MM.1S (cell line): ENCODE measurements around the gene PLN.

Experiments
- DNase-seq: peaks from one replicate; pipeline ENCODE4 v3.0.0-alpha.2; 2015
- H2AFZ ChIP-seq: fragments of 300-600 bp; sonication (generic); 2 replicates; pipeline ENCODE4 v1.6.0; 2016; ENCODE audit warnings: antibody characterized with exemption, low read length
- H3F3A ChIP-seq: fragments of 300-600 bp; sonication (generic); 2 replicates; pipeline ENCODE4 v1.6.1; 2016; ENCODE audit warnings: mild to moderate bottlenecking, antibody characterized with exemption, low read length, moderate library complexity, mixed read lengths; ENCODE audit not compliant: insufficient read depth
- H3K27ac ChIP-seq: fragments of 300-600 bp; sonication (generic); 2 replicates; pipeline ENCODE4 v1.5.1; 2016; ENCODE audit warnings: mild to moderate bottlenecking, low read length
- H3K27me3 ChIP-seq: fragments of 300-600 bp; sonication (generic); replicated peaks from 2 replicates; pipeline ENCODE4 v1.6.0; 2016; ENCODE audit warnings: low read length; ENCODE audit not compliant: insufficient read depth
- H3K36me3 ChIP-seq: fragments of 300-600 bp; sonication (generic); replicated peaks from 2 replicates; pipeline ENCODE4 v1.6.1; 2016; ENCODE audit warnings: mild to moderate bottlenecking, low read length, mixed read lengths; ENCODE audit not compliant: insufficient read depth
- H3K4me1 ChIP-seq: fragments of 300-600 bp; sonication (generic); 2 replicates; pipeline ENCODE4 v1.6.1; 2016; ENCODE audit warnings: low read length, mixed read lengths
- H3K4me2 ChIP-seq: fragments of 300-600 bp; sonication (generic); 2 replicates; pipeline ENCODE4 v1.6.0; 2016; ENCODE audit warnings: low read depth, low read length
- H3K4me3 ChIP-seq: fragments of 300-600 bp; sonication (generic); 2 replicates; pipeline ENCODE4 v1.5.1; 2016; ENCODE audit warnings: low read length, mixed read lengths
- H3K79me2 ChIP-seq: fragments of 300-600 bp; sonication (generic); 2 replicates; pipeline ENCODE4 v1.6.1; 2016; ENCODE audit warnings: mixed run types, low read length, mixed read lengths
- H3K9ac ChIP-seq: fragments of 300-600 bp; sonication (generic); 2 replicates; pipeline ENCODE4 v1.6.1; 2016; ENCODE audit warnings: low read length, mixed read lengths
- H3K9me2 ChIP-seq: fragments of 300-600 bp; sonication (generic); replicated peaks from 2 replicates; pipeline ENCODE4 v1.6.1; 2016; ENCODE audit warnings: mild to moderate bottlenecking, low read length, mixed read lengths; ENCODE audit not compliant: insufficient read depth
- H3K9me3 ChIP-seq: fragments of 300-600 bp; sonication (generic); replicated peaks from 2 replicates; pipeline ENCODE4 v1.6.1; 2016; ENCODE audit warnings: mild to moderate bottlenecking, low read length, mixed read lengths; ENCODE audit not compliant: insufficient read depth
- H4K20me1 ChIP-seq: fragments of 300-600 bp; sonication (generic); 2 replicates; pipeline ENCODE4 v1.6.1; 2016; ENCODE audit warnings: mild to moderate bottlenecking, low read length, moderate library complexity, mixed read lengths; ENCODE audit not compliant: insufficient read depth
- CTCF ChIP-seq: fragments of 300-600 bp; sonication (generic); IDR thresholded peaks from 2 replicates; pipeline ENCODE4 v1.5.1; 2016; ENCODE audit warnings: antibody characterized with exemption, low read length, mixed read lengths
- EZH2 ChIP-seq: fragments of 300-600 bp; sonication (generic); optimal IDR thresholded peaks from 2 replicates; pipeline ENCODE3; 2017; ENCODE audit warnings: low read depth, mild to moderate bottlenecking, antibody characterized with exemption, low read length, mixed read lengths
- EZH2phosphoT487 ChIP-seq: fragments of 300-600 bp; sonication (generic); IDR thresholded peaks from 2 replicates; pipeline ENCODE4 v1.6.1; 2018; ENCODE audit warnings: antibody characterized with exemption, low read length

PLN gene

GRCh38 chr6:118522422-118522821, 25.7 kb upstream of the PLN start:
- DNase-seq, result no peak
- Histone ChIP-seq H2AFZ (no peak overlapping the region), H3K9ac (no peak overlapping the region), H3K36me3 (no peaks in the 10 kb centered on the region), H3K4me3 (no peak overlapping the region), H3K27me3 (no peaks in the 10 kb centered on the region), H4K20me1 (no peaks in the 10 kb centered on the region), H3K4me1 (no peaks in the 10 kb centered on the region), H3K4me2 (no peak overlapping the region), H3K27ac (no peak overlapping the region), H3K9me2 (no peaks in the 10 kb centered on the region), H3K79me2 (no peaks in the 10 kb centered on the region), H3K9me3 (no peaks in the 10 kb centered on the region), H3F3A (no peaks in the 10 kb centered on the region)
- TF ChIP-seq EZH2phosphoT487 (no peak), EZH2 (no peak), CTCF (no peak)

- H3K36me3 ChIP-seq, result no peaks in the 10 kb centered on the region
- no peak overlapping the region for H3K4me2 ChIP-seq
- no peaks in the 10 kb centered on the region for H4K20me1 ChIP-seq
- no peaks in the 10 kb centered on the region for H3F3A ChIP-seq
- no peak for DNase-seq
- H3K9me2 ChIP-seq, result no peaks in the 10 kb centered on the region
- H3K79me2 ChIP-seq, result no peaks in the 10 kb centered on the region
- no peaks in the 10 kb centered on the region for H3K9me3 ChIP-seq
- H3K9ac ChIP-seq, result no peak overlapping the region
- no peak overlapping the region for H2AFZ ChIP-seq
- H3K27ac ChIP-seq, result no peak overlapping the region
- no peaks in the 10 kb centered on the region for H3K4me1 ChIP-seq
- no peak for TF ChIP-seq CTCF
- no peak overlapping the region for H3K4me3 ChIP-seq
- H3K27me3 ChIP-seq, result no peaks in the 10 kb centered on the region
Measured at GRCh38 chr6:118523216-118523615, 24.9 kb upstream of the PLN start.

GRCh38 chr6:118524686-118525085, 23.4 kb upstream of the PLN start:
- TF ChIP-seq EZH2 (no peak), EZH2phosphoT487 (no peak), CTCF (no peak)
- DNase-seq, result no peak
- Histone ChIP-seq H3K27me3 (no peaks in the 10 kb centered on the region), H3F3A (no peaks in the 10 kb centered on the region), H3K27ac (no peak overlapping the region), H2AFZ (no peak overlapping the region), H3K9ac (no peak overlapping the region), H3K9me2 (no peaks in the 10 kb centered on the region), H4K20me1 (no peaks in the 10 kb centered on the region), H3K9me3 (no peaks in the 10 kb centered on the region), H3K36me3 (no peaks in the 10 kb centered on the region), H3K4me1 (no peaks in the 10 kb centered on the region), H3K4me3 (no peak overlapping the region), H3K79me2 (no peaks in the 10 kb centered on the region), H3K4me2 (no peak overlapping the region)
